Measurements from ENCODE around the gene RBFOX1.

Gene RBFOX1

GRCh38 chr16:7590934-7591333 is 258.3 kb downstream of the RBFOX1 start:
- TF ChIP-seq, protein P1, sequence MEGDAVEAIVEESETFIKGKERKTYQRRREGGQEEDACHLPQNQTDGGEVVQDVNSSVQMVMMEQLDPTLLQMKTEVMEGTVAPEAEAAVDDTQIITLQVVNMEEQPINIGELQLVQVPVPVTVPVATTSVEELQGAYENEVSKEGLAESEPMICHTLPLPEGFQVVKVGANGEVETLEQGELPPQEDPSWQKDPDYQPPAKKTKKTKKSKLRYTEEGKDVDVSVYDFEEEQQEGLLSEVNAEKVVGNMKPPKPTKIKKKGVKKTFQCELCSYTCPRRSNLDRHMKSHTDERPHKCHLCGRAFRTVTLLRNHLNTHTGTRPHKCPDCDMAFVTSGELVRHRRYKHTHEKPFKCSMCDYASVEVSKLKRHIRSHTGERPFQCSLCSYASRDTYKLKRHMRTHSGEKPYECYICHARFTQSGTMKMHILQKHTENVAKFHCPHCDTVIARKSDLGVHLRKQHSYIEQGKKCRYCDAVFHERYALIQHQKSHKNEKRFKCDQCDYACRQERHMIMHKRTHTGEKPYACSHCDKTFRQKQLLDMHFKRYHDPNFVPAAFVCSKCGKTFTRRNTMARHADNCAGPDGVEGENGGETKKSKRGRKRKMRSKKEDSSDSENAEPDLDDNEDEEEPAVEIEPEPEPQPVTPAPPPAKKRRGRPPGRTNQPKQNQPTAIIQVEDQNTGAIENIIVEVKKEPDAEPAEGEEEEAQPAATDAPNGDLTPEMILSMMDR (IDR thresholded peaks at IDR 0.05) = no peak
- no peak for DNase-seq (ENCODE audit: low spot score)
- no peak overlapping the region for H3K27ac ChIP-seq
- no peak overlapping the region for H3K4me3 ChIP-seq

GRCh38 chr16:7596308-7596707 is 263.7 kb downstream of the RBFOX1 start:
- Histone ChIP-seq H3K4me3 (no peak overlapping the region), H3K27ac (no peak overlapping the region)
- TF ChIP-seq, protein P1 (IDR thresholded peaks at IDR 0.05) = no peak
- DNase-seq (ENCODE audit: low spot score) = no peak

DNA sequence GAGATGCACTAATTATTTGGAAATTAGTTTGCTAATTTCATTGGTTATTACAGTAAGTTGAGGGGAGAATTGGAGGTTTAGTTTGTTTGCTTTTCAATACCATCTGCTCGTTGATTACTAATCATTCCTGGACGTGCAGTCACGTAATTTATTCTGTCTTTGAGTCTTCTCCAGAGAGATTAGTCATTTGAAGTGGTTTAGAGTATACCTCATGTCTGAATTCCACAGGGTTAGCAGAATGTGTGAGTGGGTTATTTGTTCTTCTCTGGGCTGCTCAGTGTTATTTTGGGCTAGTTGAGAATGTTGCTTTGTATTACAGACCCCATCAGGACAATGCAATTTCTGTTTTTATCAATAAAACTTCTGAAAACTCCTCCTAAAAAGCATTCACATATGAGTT is 265.0 kb downstream of the RBFOX1 start:
- TF ChIP-seq, protein P1 (IDR thresholded peaks at IDR 0.05) = no peak
- Histone ChIP-seq H3K27ac (no peak overlapping the region), H3K4me3 (no peak overlapping the region)
- DNase-seq (ENCODE audit: low spot score) = no peak

DNA sequence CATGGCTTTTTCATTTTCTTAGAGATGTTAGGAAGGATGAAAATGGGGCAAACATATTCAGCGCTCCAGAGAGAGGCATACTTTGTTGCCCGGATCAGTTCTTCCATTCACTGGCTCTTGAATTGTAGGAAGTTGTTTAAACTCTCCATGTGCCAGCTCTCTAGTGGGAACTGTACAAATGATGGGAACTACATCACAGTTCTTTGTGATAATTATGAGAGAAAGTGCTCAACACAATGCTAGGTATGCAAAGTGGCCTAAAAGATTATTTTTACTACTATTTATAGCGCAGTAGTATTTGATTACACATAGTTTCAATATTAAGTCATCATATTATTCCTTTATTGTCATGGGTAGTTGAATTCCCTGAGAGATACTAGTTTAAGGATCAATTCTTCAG is 268.5 kb downstream of the RBFOX1 start:
- Histone ChIP-seq H3K4me3 (no peak overlapping the region), H3K27ac (no peak overlapping the region)
- TF ChIP-seq, protein P1 (IDR thresholded peaks at IDR 0.05) = no peak
- no peak for DNase-seq (ENCODE audit: low spot score)

DNA sequence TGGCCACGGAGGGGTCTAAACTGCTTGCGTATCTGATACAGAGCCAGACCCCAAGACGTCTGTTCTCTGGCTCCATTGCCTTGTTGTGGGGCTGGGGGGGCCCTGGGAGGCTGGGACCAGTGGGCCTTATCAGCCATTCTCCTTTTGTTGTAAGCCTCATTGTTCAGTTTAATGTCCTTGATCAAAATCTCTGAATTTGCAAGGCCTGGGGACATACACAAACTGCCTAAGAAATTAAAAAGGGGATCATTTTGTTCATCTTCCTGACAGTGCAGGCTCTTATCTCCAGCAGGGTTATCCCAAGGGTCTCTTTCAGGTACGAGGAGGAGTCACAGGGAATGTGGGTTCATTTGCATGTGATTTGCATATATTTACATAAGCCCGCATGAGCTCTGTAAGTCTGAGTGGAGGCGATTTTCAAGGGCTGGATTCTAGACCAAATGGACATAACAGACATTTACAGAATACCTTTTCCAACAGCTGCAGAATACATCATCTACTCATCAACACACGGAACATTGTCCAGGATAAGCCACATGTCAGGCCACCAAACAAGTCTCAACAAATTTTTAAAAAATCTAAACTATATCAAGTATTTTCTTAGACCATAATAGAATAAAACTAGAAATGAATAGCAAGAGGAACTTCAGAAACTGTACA is 269.8 kb downstream of the RBFOX1 start:
- TF ChIP-seq, protein P1 (IDR thresholded peaks at IDR 0.05) = no peak
- Histone ChIP-seq H3K4me3 (no peak overlapping the region), H3K27ac (no peak overlapping the region)
- no peak for DNase-seq (ENCODE audit: low spot score)

GRCh38 chr16:7605812-7606211 is 273.2 kb downstream of the RBFOX1 start:
- Histone ChIP-seq H3K27ac (no peak overlapping the region), H3K4me3 (no peak overlapping the region)
- DNase-seq (ENCODE audit: low spot score) = no peak
- TF ChIP-seq, protein P1 (IDR thresholded peaks at IDR 0.05) = no peak

GRCh38 chr16:7612671-7613070 is 280.0 kb downstream of the RBFOX1 start:
- DNase-seq (ENCODE audit: low spot score) = no peak
- H3K27ac ChIP-seq = no peak overlapping the region
- H3K4me3 ChIP-seq = no peak overlapping the region
- TF ChIP-seq, protein P1 (IDR thresholded peaks at IDR 0.05) = no peak
